Measurements from ENCODE around the gene OAF. TPM values are rescaled to one million over a fixed set of nuclear protein-coding genes. Genes with fewer than 3 reads are reported as not detected.
"Not testable (repeated sequence)": the region's sequence is repeated elsewhere in the genome, so short reads cannot be mapped to it uniquely, and the experiment has no call there.

The OAF gene
- total RNA-seq, 2 donors from 2014 or later, result 1.3 to 3.8 TPM

DNA sequence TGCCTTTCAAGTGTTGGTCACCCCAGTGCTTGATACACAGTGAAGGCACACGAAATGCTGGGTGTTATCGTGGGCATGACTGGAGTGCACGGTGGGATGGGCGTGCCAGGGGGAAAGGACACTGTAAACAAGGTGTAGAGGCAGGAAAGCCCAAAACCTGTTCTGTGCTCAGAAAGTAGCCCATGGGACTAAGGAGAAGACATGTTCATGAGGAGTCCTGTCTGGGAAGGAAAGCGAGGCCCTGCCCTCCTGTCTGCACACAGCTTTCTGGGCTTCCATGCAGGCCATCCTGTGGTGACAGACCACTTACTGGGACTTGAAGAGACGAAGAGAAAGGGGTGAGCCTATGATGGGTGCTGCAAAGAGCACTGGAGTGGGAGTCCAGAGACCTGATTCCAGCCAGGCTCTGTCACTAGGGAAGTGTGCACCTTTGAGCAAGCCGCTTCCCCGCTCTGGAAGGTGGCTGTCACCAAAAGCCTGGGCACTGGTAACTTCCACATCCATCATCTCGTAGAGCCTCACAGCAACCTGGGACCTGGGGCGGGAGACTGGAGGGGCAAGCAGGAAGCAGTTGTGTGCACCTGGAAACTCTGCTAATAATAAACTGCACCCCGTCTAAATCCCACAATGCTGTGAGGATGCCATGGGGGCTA, 28.3 kb downstream of the OAF start:
- DNase-seq, result no peak
- Mint-ChIP-seq H3K4me1 (peaks cover 4% of the 10 kb centered on the region), H3K36me3 (ENCODE audit: low read depth) (peaks cover 16% of the 10 kb centered on the region), H3K27me3 (peaks cover 77% of the 10 kb centered on the region), H3K4me3 (no peak overlapping the region), H3K27ac (no peak overlapping the region)
- H3K9me3 ChIP-seq (ENCODE audit: control insufficient read depth, low read length, poor library complexity, severe bottlenecking), result no peaks in the 10 kb centered on the region
- no peak for ATAC-seq

DNA sequence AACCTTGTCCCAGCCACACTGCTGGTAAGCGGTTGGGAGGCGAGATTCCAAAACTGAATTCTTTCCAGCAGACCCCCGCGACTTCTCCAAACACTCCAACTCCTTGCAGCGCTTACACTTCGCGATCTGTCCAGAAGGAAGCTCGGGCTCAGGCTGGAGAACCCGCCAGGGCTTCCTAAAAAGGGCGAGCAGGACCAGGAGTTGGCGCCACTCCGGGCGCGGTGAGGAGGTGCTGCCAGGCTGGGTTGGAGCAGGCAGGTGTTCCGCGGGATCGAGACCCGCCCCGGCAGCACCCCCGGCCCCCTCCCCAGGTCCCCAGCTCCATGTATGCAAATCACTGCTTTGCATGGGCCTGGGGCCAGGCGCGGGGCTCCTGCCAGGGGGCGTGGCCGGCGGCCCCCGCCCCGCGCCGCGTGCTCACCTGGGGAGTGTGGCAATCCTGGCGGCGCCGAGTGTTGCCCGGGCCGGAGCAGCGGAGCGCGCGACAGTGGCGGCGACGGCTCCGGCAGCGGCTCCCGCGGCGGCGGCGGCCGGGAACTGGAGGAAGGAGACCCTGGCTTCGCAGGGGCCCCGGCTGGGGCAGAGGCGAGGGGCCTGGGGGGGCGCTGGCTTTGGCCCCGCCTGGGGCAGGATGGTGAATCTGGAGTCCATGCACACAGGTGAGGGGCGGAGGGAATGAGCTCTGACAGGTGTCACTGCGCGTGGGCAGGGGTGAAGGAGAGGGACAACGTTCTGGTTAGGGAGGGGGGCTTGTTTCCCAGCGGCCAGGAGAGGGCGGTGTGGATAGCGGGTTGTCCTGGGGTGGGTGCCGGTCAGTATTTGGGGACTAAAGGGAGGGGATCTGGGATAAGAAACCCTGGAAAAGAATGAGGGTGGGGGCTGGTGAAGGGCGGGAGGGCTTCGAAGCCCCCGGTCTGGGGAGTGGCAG, 29.1 kb downstream of the OAF start, which contains the start of gene POU2F3:
TSS of gene POU2F3 (plus strand) at position 428 of the 928 bp plus-strand sequence. CDS start at position 632, 204 bp downstream.
- no peaks in the 10 kb centered on the region for H3K9me3 ChIP-seq (ENCODE audit: control insufficient read depth, low read length, poor library complexity, severe bottlenecking)
- H3K4me1 Mint-ChIP-seq, result peaks cover 4% of the 10 kb centered on the region
- ATAC-seq (no peak), DNase-seq (no peak)
- peaks cover 13% of the 10 kb centered on the region for H3K36me3 Mint-ChIP-seq (ENCODE audit: low read depth)
- no peak within 1 kb of the TSS for H3K27ac Mint-ChIP-seq
- peaks cover 74% of the 10 kb centered on the region for H3K27me3 Mint-ChIP-seq
- no peak within 1 kb of the TSS for H3K4me3 Mint-ChIP-seq

- H3K4me1 Mint-ChIP-seq, result peaks cover 4% of the 10 kb centered on the region
- no peak overlapping the region for H3K27ac Mint-ChIP-seq
- no peak overlapping the region for H3K4me3 Mint-ChIP-seq
- H3K9me3 ChIP-seq (ENCODE audit: control insufficient read depth, low read length, poor library complexity, severe bottlenecking), result no peaks in the 10 kb centered on the region
- peaks cover 13% of the 10 kb centered on the region for H3K36me3 Mint-ChIP-seq (ENCODE audit: low read depth)
- no peak for ATAC-seq
- peaks cover 74% of the 10 kb centered on the region for H3K27me3 Mint-ChIP-seq
- no peak for DNase-seq
Observed at GRCh38 chr11:120240866-120241265, 30.0 kb downstream of the OAF start.

DNA sequence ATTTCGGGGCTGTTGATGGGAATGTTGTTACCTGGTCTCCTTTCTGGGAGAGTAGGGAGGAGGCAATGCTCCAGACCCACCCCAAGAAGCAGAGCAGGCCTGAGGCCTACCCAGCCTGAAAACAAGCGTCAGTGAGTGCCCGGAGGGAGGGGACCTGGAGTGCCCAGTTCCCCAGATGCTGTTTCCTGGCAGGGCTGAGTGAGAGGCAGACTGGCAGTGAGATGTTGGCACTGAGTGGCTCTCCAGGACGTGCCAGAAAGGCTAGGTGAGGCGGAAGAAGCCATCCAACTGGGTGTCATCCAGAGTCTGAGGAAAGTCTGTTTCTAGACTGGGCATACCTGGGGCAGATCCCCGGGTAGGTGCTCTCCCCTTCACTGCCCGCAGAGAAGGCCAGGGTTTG, 30.4 kb downstream of the OAF start:
- no peaks in the 10 kb centered on the region for H3K9me3 ChIP-seq (ENCODE audit: control insufficient read depth, low read length, poor library complexity, severe bottlenecking)
- Mint-ChIP-seq H3K4me3 (no peak overlapping the region), H3K4me1 (peaks cover 4% of the 10 kb centered on the region), H3K27me3 (peaks cover 73% of the 10 kb centered on the region), H3K36me3 (ENCODE audit: low read depth) (peaks cover 13% of the 10 kb centered on the region), H3K27ac (no peak overlapping the region)
- ATAC-seq (no peak), DNase-seq (no peak)

GRCh38 chr11:120243221-120243620, 32.4 kb downstream of the OAF start:
- Mint-ChIP-seq H3K4me3 (no peak overlapping the region), H3K27me3 (peaks cover 75% of the 10 kb centered on the region), H3K27ac (no peak overlapping the region), H3K4me1 (peaks cover 9% of the 10 kb centered on the region), H3K36me3 (ENCODE audit: low read depth) (peaks cover 10% of the 10 kb centered on the region)
- ATAC-seq, result no peak
- no peak for DNase-seq
- H3K9me3 ChIP-seq (ENCODE audit: control insufficient read depth, low read length, poor library complexity, severe bottlenecking), result no peaks in the 10 kb centered on the region

GRCh38 chr11:120244476-120245365, 33.9 kb downstream of the OAF start:
- no peak for ATAC-seq
- H3K27ac Mint-ChIP-seq, result no peak overlapping the region
- no peak for DNase-seq

DNA sequence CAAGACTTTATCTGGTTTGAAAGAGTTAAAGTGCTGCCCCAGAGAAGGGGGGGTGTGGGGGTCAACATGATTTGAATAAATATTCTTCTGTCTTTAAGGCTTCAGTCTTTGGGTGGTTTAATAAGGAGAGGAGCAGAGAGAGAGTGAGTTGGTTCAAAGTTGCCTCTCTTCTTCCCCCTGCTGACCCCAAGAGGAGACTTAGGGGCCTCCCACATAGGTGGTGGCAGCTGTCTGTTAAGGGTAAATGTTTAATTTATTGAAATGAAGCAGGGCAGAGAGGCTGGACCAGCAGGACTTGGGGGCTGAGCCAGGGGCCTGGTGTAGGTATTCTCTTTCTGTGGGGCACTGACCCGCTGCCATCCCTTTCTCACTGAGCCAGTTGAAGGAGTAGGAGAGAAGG, 34.6 kb downstream of the OAF start:
- H3K4me3 Mint-ChIP-seq, result no peak overlapping the region
- ATAC-seq (no peak), DNase-seq (no peak)
- peaks cover 76% of the 10 kb centered on the region for H3K27me3 Mint-ChIP-seq
- peaks cover 18% of the 10 kb centered on the region for H3K4me1 Mint-ChIP-seq
- peaks cover 2% of the 10 kb centered on the region for H3K36me3 Mint-ChIP-seq (ENCODE audit: low read depth)
- no peaks in the 10 kb centered on the region for H3K9me3 ChIP-seq (ENCODE audit: control insufficient read depth, low read length, poor library complexity, severe bottlenecking)
- no peak overlapping the region for H3K27ac Mint-ChIP-seq

More at GRCh38 chr11:120244476-120245365, 33.9 kb downstream of the OAF start:
- Mint-ChIP-seq H3K36me3 (ENCODE audit: low read depth) (peaks cover 4% of the 10 kb centered on the region), H3K4me1 (peaks cover 18% of the 10 kb centered on the region), H3K27me3 (peaks cover 72% of the 10 kb centered on the region), H3K4me3 (no peak overlapping the region)
- H3K9me3 ChIP-seq (ENCODE audit: control insufficient read depth, low read length, poor library complexity, severe bottlenecking), result no peaks in the 10 kb centered on the region

DNA sequence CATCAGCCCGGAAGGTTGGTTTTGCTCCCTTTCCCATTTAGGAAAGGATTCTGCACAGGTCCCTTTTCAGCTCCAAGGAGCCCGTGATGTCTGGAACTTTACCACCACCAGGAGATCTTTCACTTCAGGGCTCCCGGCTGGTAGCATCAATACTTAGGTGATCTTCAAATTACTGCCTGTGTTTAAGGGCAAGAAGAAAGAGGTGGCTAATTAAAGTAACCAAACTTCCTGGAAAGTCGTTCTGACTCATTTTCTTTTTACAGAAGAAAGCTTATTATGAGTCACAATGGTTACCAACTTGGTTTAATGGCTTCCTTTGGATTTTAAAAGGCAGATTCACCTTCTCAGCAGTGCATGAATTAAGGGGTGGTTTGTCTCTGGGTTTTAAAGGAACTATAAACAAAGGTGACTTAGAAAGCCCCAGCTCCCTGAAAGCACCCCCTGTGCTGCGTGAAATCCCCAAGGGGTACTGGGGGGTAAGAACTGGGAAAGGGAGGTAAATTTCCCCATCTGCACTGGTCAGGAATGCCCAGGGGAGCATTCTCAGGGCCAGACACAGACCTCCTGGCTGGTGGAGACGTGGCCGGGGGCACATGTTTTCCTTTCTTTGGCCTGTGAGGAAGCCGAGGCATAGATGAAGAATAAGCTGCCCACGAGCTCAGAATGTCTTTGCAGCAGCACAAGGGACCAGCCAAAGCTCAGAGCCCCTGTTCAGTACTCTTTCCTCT, 37.9 kb downstream of the OAF start:
- Mint-ChIP-seq H3K27ac (peak overlapping the region; percentile 9), H3K27me3 (peaks cover 59% of the 10 kb centered on the region), H3K4me1 (peaks cover 15% of the 10 kb centered on the region), H3K4me3 (no peak overlapping the region), H3K36me3 (ENCODE audit: low read depth) (no peaks in the 10 kb centered on the region)
- no peak for DNase-seq
- H3K9me3 ChIP-seq (ENCODE audit: control insufficient read depth, low read length, poor library complexity, severe bottlenecking), result no peaks in the 10 kb centered on the region
- peak; percentile 59 for ATAC-seq

DNA sequence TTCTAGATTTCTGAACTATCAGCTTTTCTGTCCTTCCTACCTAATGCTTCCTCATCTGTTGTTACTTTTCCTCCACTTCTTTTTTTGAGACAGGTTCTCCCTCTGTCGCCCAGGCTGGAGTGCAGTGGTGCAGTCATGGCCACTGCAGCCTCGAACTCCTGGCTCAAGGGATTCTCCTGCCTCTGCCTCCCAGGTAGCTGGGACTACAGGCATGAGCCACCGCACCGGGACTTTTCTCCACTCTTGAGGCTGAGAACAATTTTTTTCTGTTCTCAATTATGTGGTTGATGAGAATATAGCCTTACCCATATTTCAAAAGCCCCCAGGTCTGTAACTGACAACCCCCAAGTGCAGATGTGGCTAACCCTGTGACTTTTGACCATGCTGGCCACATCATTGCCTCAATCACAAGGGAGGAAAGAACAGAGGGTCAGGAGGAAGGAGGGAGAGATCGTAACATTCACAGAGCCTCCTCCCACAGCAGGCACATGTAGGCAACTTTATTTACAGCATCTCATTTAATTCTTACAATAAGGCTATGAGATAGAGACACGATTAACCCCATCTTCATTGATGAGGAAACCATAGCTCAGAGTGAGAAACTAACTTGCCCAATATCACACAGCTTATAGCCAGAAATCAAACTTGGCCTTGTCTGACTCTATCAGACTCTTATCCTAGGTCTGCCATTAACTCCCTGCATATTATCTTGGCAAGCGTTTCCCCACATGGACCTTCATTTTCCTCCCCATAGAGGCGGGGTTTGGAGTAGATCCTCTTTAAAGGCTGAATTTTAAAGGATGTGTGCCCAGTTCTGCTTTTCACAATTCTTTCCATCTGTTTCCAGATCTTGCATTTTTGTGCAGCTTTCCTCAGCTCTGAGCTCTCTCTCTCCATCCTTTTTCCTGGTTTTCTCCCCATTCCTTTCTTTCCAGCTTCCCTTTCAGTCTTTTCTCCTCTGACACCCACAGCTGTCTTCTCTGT, 38.7 kb downstream of the OAF start:
- ATAC-seq (no peak), DNase-seq (no peak)
- Mint-ChIP-seq H3K36me3 (ENCODE audit: low read depth) (no peaks in the 10 kb centered on the region), H3K4me3 (no peak overlapping the region), H3K27ac (no peak overlapping the region), H3K27me3 (peaks cover 59% of the 10 kb centered on the region), H3K4me1 (peaks cover 14% of the 10 kb centered on the region)
- H3K9me3 ChIP-seq (ENCODE audit: control insufficient read depth, low read length, poor library complexity, severe bottlenecking), result no peaks in the 10 kb centered on the region

DNA sequence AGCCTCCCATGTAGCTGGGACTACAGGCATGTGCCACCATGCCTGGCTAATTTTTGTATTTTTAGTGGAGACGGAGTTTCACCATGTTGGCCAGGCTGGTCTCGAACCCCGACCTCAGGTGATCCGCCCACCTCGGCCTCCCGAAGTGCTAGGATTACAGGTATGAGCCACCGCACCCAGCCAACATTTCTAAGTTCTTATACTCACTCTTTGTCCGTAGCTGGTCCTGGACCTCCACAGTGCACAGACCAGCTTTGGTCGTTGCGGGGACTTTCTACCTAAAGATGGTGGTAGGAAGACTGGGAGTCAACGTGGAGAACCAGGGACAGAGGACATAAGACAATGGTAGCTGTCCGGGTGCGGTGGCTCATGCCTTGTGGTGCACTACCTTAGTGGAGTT, 42.5 kb downstream of the OAF start:
- not testable (repeated sequence) for H3K36me3 Mint-ChIP-seq (ENCODE audit: low read depth); ATAC-seq; H3K9me3 ChIP-seq (ENCODE audit: control insufficient read depth, low read length, poor library complexity, severe bottlenecking); H3K27ac Mint-ChIP-seq; H3K4me3 Mint-ChIP-seq; DNase-seq
- Mint-ChIP-seq H3K27me3 (peaks cover 71% of the 10 kb centered on the region), H3K4me1 (peaks cover 13% of the 10 kb centered on the region)

DNA sequence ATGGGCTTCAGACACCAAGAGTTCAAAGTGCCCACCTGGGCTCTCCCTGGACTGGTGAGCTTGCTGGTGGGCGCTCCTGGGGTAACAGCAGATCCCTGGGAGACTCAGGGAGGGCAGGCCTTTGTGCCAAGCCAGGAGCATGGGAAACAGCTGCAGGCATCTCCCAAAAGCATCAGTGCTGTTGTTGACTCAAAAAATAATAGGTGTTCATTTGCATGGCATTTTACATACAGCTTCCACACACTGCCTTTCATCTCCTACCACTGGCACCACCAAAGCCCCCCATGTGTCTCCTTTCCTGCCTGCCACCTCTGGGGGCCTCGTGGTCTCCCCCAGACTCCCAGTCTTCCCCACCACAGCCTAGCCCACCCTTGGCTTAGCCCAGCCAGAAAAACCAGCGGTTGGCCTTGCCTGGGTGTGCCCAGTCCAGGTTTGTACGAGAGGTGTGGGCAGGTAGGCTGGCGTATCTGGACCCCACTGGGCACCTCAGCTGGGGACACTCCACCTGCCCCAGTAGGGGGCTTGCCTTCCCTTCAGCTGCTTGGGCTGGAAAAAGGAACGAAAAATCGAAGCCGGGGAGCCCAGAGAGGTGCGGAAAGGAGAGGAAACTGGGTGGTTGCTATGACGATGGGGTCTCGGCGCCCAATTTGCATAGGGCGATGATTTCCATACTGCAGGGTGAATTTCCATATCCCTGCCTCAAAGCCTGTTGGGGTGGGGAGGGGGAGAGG, 44.1 kb downstream of the OAF start:
- Mint-ChIP-seq H3K36me3 (ENCODE audit: low read depth) (no peaks in the 10 kb centered on the region), H3K27ac (no peak overlapping the region), H3K27me3 (peaks cover 70% of the 10 kb centered on the region), H3K4me3 (no peak overlapping the region), H3K4me1 (peaks cover 4% of the 10 kb centered on the region)
- DNase-seq (no peak), ATAC-seq (no peak)
- H3K9me3 ChIP-seq (ENCODE audit: control insufficient read depth, low read length, poor library complexity, severe bottlenecking), result no peaks in the 10 kb centered on the region
